ENCODE measurements around the gene ZFP30.
A peak's percentile ranks its signal among the peaks of the same experiment; 100 is the strongest.
"Not testable (repeated sequence)": the region's sequence is repeated elsewhere in the genome, so short reads cannot be mapped to it uniquely, and the experiment has no call there.

ZFP30 gene

DNA sequence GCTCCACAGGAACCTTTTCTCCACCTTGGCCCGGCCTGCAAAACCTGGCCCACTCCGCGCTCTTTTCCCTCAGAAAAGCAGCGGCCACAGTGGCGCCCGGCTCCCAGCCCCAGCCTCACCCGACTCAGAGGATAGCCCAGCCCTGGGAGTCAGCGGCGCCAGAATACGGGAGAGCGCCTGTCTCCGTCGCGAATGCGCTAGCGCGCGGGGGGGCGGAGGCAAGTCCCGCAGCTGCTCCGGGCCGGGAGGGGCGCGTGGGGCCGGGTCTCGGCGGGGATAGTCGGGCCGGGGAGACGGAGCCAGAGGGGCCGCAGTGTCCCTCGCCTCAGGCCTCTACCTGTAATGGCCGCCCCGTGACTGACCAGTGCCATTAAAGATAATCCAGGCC, at the start of gene ZFP30:
TSS of gene ZFP30 (minus strand) at position 165 of the 388 bp plus-strand sequence. CDS start 7,643 bp downstream, outside the sequence.
- peak; percentile 39 to 46 for DNase-seq (ENCODE audit: low read depth in 2 of 2)

DNA sequence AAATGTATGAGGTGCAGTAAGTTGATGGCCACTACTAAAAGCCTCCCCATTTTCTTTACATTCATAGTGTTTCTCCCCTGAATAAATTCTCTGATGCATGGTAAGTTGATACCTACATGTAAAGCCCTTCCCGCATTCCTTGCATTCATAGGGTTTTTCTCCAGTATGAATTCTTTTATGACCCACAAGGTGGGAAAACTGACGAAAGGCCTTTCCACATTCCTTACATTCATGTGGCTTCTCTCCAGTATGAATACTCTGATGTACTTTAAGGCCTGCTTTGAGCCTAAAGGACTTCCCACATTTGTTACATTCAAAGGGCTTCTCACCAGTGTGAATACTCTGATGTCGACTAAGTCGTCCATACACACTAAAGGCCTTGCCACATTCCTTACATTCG, 43.8 kb upstream of the ZFP30 start:
- no peak for DNase-seq (ENCODE audit: low read depth in 2 of 2)

DNA sequence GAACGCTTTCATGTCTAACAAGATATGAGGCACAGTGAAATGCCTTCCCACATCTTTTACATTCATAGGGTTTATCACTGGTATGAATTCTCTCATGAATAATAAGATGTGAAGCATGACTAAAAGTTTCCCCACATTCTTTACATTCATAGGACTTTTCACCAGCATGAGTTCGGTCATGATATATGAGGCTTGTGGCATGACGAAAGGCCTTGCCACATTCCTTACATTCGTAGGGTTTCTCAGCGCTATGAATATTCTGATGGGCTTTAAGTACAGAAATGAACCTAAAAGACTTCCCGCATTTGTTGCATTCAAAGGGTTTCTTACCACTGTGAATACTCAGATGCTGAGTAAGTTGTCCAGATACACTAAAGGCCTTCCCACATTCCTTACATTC, 43.0 kb upstream of the ZFP30 start:
- DNase-seq (ENCODE audit: low read depth in 2 of 2): no peak

DNA sequence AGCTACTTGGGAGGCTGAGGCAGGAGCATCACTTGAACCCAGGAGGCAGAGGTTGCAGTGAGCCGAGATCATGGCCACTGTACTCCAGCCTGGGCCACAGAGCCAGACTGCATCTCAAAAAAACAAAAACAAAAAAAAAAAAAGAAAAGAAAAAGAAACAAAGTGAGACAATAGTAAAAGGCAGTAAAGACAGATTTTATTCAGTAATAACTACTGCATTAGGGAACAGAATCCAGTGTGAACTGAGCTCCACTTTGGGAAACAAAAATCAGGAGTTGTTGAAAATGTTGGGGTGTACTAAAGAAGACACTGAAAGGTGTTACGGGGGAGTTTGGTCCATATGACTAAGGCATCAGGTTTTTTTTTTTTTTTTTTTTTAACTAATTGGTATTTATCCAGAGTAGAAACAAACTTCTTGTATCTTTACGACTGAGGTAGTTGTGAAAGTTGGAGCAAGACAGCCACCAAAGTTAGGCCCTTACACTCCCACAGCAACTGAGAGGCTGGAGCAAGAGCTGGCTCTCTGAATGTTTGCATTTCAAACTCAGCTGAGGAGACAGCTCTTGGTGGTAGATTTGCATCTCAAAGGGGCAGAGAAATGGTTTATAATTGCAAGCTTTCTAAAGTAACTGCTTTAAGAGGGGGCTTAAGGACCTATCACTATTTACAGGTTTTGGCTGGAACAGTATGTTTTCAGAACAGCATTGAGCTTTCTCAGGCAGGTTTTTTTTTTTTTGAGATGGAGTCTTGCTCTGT, 40.1 kb upstream of the ZFP30 start:
- no peak for DNase-seq (ENCODE audit: low read depth in 2 of 2)

DNA sequence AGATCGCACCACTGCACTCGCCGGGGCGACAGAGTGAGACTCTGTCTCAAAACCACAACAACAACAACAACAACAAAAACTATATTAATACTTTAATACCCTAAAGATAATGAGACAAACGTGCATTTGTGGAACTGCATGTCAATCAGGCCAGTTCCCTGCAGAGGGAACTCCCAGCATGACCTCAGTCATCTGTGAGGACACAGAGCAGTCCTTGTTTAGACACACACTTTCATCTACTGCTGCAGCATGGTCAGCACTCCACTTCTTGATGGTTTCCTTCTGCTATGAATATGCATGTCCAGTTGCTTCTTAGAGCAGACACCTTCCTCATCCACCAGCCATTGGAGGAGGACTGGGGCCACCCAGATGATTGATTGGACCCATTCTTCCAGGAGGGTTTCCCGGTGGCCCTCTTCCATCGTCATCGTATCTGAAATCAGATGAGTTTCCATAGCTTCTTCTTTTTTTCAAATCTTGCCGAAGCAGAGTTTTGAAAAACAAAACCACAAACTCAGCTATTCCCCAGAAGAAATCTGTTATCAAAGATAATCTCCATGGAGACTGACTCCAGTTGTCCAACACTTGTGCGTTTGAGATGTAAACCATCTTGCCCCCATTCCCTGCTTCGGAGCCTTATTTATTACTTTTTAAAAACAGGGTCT, 37.8 kb upstream of the ZFP30 start:
- no peak for DNase-seq (ENCODE audit: low read depth in 2 of 2)

DNA sequence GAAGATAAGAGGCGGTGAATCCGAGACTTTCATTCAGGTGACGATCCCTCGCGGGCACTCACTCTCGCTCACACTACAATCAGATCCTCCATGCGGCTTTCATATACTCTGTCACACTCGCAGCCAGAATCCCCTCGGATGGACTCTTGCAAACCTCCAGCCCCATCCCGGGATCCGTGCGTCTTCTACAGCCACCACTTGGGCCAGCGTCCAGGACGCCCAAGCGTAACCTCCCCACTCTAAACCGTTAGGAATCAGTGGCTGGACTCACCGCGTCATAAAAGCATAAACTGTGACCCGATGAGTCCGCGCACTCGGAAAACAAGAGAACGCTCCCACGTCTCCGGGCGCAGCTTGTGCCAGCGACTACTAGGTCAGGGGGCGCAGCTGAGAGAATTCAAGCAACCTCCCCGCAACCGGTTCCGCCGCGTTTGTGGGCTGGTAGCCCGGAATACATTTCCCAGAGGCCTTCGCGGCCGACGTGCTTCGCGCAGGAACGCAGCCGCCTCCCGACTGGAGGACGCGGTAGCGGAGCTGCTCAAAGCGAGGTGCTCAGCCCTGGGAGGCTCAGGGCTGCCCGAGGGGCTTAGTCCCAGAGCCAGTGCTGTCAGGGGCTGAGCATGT, 36.7 kb upstream of the ZFP30 start:
- DNase-seq (ENCODE audit: low read depth in 2 of 2): peak; percentile 62 to 73

DNA sequence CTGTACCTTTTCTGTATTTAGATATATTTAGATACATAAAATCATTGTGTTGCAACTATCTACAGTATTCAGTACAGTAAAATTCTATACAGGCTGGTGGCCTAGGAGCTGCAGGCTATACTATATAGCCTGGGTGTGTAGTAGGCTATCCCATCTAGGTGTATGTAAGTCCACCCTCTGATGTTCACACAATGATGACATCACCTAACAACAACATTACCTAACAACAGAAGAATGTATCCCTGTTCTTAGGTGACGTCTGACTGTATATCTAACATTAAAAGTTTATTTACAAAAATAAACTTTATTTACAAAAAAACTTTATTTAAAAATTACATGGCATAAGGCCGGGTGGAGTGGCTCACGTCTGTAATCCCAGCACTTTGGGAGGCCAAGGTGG, 28.3 kb upstream of the ZFP30 start:
- no peak for DNase-seq (ENCODE audit: low read depth in 2 of 2)

DNA sequence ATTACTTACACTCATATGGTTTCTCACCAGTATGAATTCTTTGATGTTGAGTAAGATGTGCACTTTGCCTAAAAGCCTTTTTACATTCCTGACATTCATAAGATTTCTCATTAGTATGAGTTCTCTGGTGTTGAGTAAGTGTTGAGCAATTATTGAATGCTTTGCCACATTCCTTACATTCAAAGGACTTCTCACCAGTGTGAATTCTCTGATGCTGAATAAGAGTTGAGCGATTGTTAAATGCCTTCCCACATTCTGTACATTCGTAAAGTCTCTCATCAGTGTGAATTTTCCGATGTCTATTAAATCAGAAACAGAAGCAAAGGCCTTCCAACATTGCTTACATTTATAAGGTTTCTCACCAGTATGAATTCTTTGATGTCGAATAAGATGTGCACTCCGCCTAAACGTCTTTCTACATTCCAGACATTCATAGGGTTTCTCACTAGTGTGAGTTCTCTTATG, 14.2 kb upstream of the ZFP30 start:
- no peak for DNase-seq (ENCODE audit: low read depth in 2 of 2)

DNA sequence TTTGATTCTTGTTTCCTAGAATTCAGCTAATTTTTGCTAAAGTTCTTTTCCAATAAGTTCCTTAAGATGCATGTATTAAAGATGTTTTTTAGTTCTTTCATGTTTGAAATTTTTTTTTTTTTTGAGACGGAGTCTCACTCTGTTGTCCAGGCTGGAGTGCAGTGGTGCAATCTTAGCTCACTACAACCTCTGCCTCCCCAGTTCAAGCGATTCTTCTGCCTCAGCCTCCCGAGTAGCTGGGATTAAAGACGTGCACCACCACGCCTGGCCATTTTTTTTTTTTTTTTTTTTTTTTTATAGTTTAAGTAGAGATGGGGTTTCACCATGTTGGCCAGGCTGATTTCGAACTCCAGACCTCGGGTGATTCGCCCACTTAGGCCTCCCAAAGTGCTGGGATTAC, 1.9 kb upstream of the ZFP30 start:
- not testable (repeated sequence) for DNase-seq (ENCODE audit: low read depth in 2 of 2)

DNA sequence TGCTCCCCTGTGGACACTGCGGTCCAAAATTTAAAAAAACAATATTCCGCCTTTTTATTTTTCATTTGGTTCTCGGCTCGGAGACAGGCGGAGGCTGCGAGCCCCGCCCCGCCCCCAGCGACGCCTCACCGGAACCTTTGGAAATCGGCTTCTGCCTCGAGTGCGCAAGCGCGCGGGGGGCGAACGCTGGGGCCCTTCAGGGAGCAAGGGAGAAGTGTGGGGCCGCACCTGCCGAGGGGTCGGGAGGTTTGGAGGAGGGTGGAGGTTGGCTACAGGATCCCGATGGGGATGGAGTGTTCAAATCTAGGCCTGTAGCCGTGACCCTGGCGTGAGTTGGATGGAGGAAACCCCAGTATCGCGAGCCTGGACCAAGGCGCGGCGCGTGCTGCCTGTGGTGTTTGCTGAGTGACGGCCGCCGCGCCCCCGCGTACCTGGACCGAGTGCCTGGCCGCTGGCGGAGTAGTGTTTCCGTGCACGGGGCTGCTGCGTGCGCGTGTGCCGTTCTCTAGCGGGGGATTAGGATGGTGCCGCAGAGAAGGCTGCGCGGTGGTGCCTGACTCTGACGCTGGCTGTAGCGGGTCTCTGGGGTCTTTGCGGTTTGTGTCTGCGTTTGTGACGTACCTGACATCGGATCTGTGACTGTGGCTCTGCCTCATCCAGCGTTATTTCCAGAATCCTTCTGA, 565 bp upstream of the ZFP30 start:
- DNase-seq (ENCODE audit: low read depth in 2 of 2): peak; percentile 58 to 68

DNA sequence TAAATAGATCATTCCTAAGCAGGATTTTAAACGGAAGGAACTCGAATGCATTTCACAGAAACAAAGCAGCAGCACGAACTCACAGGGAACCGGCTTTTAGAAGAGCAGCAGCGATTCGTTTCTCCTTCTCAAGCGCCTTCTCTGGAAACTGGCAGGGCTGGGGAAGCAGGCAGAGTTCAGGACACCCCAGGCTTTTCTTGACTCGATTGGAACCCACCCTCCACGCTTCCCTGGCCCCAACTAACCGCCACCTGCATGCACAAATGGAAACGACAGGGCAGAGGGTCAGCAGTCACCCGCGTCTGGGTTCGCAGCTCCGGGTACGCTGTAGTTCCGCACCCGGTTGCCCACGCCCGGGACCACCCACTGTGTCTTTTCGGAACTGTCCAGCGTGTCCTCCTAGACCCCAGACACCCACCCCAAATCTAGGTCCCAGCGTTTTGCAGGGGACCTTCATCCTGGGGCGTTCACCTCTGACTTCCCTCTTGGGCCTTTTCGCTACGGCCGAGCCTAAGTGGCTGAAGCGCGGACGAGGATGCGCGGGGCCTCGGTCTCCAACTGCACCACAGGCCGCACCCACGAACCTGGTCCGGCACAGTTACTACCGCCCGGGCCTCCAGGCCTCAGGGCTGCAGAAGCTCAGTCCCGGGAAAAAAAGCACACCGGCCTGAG, 500 bp downstream of the ZFP30 start:
- no peak for DNase-seq (ENCODE audit: low read depth in 2 of 2)

DNA sequence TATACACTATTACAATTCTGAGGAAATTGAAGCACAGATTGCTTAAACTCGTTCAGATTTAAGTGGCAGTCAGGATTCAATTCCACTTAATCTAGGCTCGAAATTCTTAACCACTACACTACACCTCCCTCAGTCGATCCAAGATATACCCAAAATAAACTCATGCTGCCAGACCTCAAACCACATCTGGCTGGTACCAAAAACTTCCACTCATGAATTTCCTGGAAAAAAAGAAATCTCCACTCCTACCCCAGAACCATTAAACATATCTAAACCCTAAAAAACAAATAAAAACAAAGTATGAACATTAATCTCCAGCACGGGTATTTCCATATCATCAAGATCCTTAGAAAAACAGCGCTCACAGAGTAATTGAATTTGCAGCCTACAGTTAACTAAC, 1.1 kb downstream of the ZFP30 start:
- no peak for DNase-seq (ENCODE audit: low read depth in 2 of 2)

DNA sequence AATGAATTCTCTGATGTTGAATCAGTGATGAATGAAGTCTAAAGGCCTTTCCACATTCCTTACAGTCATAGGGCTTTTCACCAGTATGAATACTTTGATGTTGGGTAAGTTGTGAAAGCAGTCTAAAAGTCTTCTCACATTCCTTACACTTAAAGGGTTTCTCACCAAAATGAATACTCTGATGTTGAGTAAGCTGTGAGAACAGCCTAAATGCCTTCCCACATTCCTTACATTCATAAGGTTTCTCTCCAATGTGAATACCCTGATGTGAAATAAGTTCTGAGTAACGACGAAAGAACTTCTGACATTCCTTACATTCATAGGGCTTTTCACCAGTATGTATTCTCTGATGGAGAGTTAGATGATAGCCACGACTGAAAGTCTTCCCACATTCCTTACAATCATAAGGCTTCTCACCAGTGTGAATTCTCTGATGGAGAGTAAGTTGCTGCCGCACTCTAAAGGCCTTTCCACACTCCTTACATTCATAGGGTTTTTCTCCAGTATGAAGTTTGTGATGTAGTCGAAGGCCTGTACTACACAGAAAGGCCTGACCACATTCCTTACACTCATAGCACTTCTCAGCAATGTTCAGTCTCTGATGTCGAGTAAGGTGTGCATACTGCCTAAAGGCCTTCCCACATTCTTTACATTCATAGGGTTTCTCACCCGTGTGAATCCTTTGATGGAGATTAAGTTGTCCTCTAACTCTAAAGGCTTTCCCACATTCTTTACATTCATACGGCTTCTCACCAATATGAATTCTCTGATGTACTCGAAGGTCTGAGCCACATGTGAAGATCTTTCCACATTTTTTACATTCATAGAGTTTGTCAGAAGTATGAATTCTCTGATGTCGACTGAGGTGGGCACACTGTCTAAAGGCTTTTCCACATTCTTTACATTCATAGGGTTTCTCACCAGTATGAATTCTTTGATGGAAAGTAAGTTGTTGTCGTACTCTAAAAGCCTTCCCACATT, 19.9 kb downstream of the ZFP30 start:
- DNase-seq (ENCODE audit: low read depth in 2 of 2): no peak

DNA sequence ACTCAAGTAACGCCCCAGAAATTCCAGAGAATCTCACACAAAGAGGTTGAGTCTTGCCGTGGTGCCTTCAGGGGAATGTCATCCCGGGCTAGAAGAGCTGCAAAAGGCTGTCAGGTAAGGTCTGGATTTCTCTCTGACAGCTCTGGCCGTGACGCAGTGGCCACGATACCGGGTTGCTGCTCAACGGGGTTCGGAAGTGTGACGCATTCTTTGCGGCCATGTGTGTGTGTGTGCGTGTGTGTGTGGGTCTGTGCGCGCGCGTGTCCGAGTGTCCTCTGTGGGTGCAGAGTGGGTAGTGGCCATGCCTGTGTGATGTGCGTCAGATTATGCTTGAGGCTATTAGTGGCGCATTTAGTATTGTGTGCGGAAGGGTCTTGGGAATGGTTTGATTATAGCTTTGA, 60.3 kb downstream of the ZFP30 start:
- DNase-seq (ENCODE audit: low read depth in 2 of 2): peak; percentile 34 to 42

DNA sequence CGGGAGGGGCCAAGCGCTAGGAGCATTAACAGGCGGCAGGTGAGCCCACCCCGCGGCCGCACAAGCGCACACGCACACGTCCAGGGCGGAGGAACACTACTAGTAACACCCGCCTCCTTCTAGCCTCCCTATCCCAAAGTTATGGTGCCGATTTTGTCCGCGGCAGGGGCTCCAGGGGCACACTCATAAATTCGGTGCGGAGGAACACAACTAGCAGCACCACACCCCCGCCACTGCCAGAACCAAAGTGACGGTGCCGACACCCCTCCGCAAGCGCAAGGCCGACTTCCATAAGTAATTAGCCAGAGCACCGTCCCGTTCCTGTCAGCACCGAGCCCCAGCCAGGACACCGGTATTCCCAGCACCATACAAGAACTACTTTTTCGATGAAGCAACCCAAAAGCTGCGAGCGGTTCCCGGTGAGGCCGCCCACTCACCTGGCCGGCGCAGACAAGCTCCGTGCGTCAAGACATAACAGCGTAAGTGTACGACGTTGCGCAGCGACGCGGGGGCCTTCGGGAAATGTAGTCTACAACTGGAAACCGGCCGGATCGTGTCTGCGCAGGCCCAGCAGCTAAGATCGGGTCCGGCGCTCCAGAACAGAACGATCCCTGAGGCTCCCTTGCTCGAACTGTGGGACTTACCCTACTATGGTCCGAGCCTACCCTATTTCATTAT, 60.8 kb downstream of the ZFP30 start, which contains the start of the genes ZNF540 and ZNF571:
TSS of gene ZNF540 (plus strand) at position 573 of the 678 bp plus-strand sequence. CDS start 3,572 bp downstream, outside the sequence.
TSS of gene ZNF571 (minus strand) at position 489 of the 678 bp plus-strand sequence. CDS start 8,116 bp downstream, outside the sequence.
- peak; percentile 85 to 89 for DNase-seq (ENCODE audit: low read depth in 2 of 2)

DNA sequence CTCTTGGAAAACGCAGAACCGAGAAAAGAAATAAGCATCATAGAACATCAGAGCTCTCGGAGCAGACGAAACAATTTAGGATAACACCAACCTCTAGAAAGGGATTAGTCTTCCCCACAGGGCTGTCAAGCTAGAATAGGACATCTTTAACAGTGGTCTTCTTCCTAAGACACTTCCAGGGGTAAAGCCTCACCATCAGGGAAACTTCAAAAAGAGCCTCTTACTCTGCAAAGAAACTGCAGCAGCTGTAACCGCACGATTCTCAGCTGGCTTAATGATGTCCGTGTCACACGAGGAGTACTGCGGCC, 61.3 kb downstream of the ZFP30 start:
- no peak for DNase-seq (ENCODE audit: low read depth in 2 of 2)

DNA sequence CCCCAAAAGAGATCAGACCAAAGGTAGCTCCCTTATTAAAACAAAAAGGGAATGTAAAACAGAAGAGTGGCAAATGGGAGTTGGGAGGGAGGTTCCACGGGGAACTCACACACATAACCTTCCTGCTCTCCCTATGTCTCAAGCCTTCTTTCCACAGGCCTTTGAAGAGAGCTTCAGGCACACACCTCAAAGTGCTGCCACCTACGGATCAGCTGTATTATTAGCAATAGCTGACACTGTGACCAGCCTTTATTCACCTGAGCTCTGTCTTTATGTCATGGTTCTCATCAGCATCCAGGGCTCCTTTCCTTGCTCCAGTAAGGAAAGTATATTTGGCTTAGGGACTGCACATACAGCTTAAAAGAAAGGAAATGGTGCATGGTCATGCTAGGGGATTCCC, 71.9 kb downstream of the ZFP30 start:
- no peak for DNase-seq (ENCODE audit: low read depth in 2 of 2)

DNA sequence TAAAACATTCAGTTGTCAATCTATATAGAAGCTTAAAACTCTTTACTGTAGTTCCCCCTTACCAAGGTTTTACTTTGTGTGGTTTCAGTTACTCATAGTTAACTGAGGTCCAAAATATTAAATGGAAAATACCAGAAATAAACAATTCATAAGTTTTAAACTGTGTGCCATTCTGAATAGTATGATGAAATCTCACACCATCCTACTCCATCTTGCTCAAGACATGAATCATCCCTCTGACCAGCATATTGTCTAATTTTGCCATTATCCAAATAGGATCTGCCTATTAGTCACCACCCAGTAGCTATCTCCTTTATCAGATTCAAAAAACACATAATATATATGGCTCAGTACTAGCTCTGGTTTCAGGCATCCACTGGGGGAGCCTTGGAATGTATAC, 83.1 kb downstream of the ZFP30 start:
- DNase-seq (ENCODE audit: low read depth in 2 of 2): no peak

DNA sequence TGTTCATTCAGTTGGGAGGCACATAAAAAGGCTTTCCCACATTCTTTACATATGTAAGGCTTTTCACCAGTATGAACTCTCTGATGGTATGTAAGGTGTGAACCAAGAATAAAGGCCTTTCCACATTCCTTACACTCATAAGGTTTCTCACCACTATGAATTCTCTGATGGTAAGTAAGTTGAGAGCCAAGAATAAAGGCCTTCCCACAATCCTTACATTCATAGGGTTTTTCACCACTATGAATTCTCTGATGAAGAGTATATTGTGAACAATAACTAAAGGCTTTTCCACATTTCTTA, 89.9 kb downstream of the ZFP30 start:
- no peak for DNase-seq (ENCODE audit: low read depth in 2 of 2)

Measured in stimulated activated CD8-positive, alpha-beta memory T cell treated with anti-CD3 and anti-CD28 coated beads, Interleukin-15, amount 100 ng/mL, for 4 hours (primary cell).